Colonic mucosa (tissue), 4 donors: ENCODE measurements around the gene SRF. TPM values are rescaled to one million over a fixed set of nuclear protein-coding genes. Genes with fewer than 3 reads are reported as not detected.

Experiments used
- DNase-seq: peaks from one replicate; pipeline ENCODE4 v3.0.0-alpha.2; 2020
- H3K27ac ChIP-seq: fragments of 200-600 bp; one replicate; pipeline ENCODE4 v1.8.0; 2021
- H3K27me3 ChIP-seq: fragments of 200-600 bp; one replicate; pipeline ENCODE4 v1.8.0; 2021
- H3K36me3 ChIP-seq: fragments of 200-600 bp; one replicate; pipeline ENCODE4 v1.8.0; 2021
- H3K4me1 ChIP-seq: fragments of 200-600 bp; one replicate; pipeline ENCODE4 v1.8.0; 2021; ENCODE audit warnings: mild to moderate bottlenecking
- H3K4me3 ChIP-seq: fragments of 200-600 bp; one replicate; pipeline ENCODE4 v1.8.0; 2021
- H3K9ac ChIP-seq, 2 donors: one replicate each; pipeline ENCODE4 v1.7.0; 2013; ENCODE audit warnings: control low read depth in 2 of 2, low read depth in 2 of 2, low read length in 2 of 2
- H3K9me3 ChIP-seq: fragments of 200-600 bp; one replicate; pipeline ENCODE4 v1.8.0; 2021
- CTCF ChIP-seq: fragments of 200-600 bp; IDR thresholded peaks from one replicate; pipeline ENCODE4 v1.8.0; 2022; ENCODE audit warnings: antibody characterized with exemption, mild to moderate bottlenecking
- intact Hi-C: fragments of 100-400 bp; cut with DNase I; formaldehyde crosslinking; loops from one replicate; pipeline ENCODE4 v1.14.1; 2022
- total RNA-seq, 2 donors: library from RNA; stranded (reverse); fragmentation: NEBNext Ultra II Directional in 1 of 2; extraction: Animal tissue kit (Norgen Biotek cat#: 25700) in 1 of 2; gene quantifications; one replicate each; pipeline ENCODE4 v1.2.1, GENCODE V29; 2021
- donor health status: healthy.
- donor health status: DM: no; HTN: no; CAD: no.
- donor health status: DM: no; HTN: no; CAD: no.

SRF gene
- total RNA-seq, 2 donors from 2014 or later = 24.8 to 37.6 TPM

GRCh38 chr6:43207286-43207685 is 36.2 kb downstream of the SRF start:
- intact Hi-C loops = no loop called here
- no peaks in the 10 kb centered on the region for H3K36me3 ChIP-seq
- no peak overlapping the region for H3K9ac ChIP-seq
- H3K9me3 ChIP-seq = no peaks in the 10 kb centered on the region
- H3K4me3 ChIP-seq = no peak overlapping the region
- no peak for TF ChIP-seq CTCF
- H3K27ac ChIP-seq = no peak overlapping the region
- no peaks in the 10 kb centered on the region for H3K27me3 ChIP-seq
- DNase-seq = no peak
- H3K4me1 ChIP-seq = no peaks in the 10 kb centered on the region

GRCh38 chr6:43211955-43212354 is 40.9 kb downstream of the SRF start:
- H3K27ac ChIP-seq = no peak overlapping the region

GRCh38 chr6:43213431-43213830 is 42.4 kb downstream of the SRF start:
- no peaks in the 10 kb centered on the region for H3K36me3 ChIP-seq
- no peak for TF ChIP-seq CTCF
- H3K9ac ChIP-seq = no peak overlapping the region

More at GRCh38 chr6:43211955-43212354, 40.9 kb downstream of the SRF start:
- intact Hi-C loops = no loop called here
- no peak overlapping the region for H3K4me3 ChIP-seq
- H3K4me1 ChIP-seq = no peaks in the 10 kb centered on the region
- TF ChIP-seq CTCF = no peak
- DNase-seq = no peak
- no peak overlapping the region for H3K9ac ChIP-seq
- H3K36me3 ChIP-seq = no peaks in the 10 kb centered on the region
- H3K9me3 ChIP-seq = no peaks in the 10 kb centered on the region
- H3K27me3 ChIP-seq = no peaks in the 10 kb centered on the region

GRCh38 chr6:43215066-43215465 is 44.0 kb downstream of the SRF start:
- H3K4me1 ChIP-seq = no peaks in the 10 kb centered on the region
- H3K27ac ChIP-seq = no peak overlapping the region
- no peak for DNase-seq
- no peaks in the 10 kb centered on the region for H3K27me3 ChIP-seq
- intact Hi-C loops = no loop called here
- no peaks in the 10 kb centered on the region for H3K9me3 ChIP-seq
- no peaks in the 10 kb centered on the region for H3K36me3 ChIP-seq
- TF ChIP-seq CTCF = no peak
- H3K4me3 ChIP-seq = no peak overlapping the region
- no peak overlapping the region for H3K9ac ChIP-seq

More at GRCh38 chr6:43213431-43213830, 42.4 kb downstream of the SRF start:
- H3K27ac ChIP-seq = no peak overlapping the region
- H3K4me1 ChIP-seq = no peaks in the 10 kb centered on the region
- no peak for DNase-seq
- no peaks in the 10 kb centered on the region for H3K27me3 ChIP-seq
- H3K4me3 ChIP-seq = no peak overlapping the region
- H3K9me3 ChIP-seq = no peaks in the 10 kb centered on the region
- intact Hi-C loops = no loop called here

- DNase-seq = no peak
- TF ChIP-seq CTCF = no peak
- no peak overlapping the region for H3K9ac ChIP-seq
- no peaks in the 10 kb centered on the region for H3K4me1 ChIP-seq
- H3K4me3 ChIP-seq = no peak overlapping the region
- H3K9me3 ChIP-seq = no peaks in the 10 kb centered on the region
- no peak overlapping the region for H3K27ac ChIP-seq
- H3K36me3 ChIP-seq = no peaks in the 10 kb centered on the region
- H3K27me3 ChIP-seq = no peaks in the 10 kb centered on the region
- intact Hi-C loops = no loop called here
These were observed 45.1 kb downstream of the SRF start for GRCh38 chr6:43216200-43216599.

GRCh38 chr6:43217351-43217750 is 46.3 kb downstream of the SRF start:
- no peak overlapping the region for H3K9ac ChIP-seq
- no peaks in the 10 kb centered on the region for H3K27me3 ChIP-seq
- H3K9me3 ChIP-seq = no peaks in the 10 kb centered on the region
- no peak overlapping the region for H3K4me3 ChIP-seq
- H3K27ac ChIP-seq = no peak overlapping the region
- no peaks in the 10 kb centered on the region for H3K36me3 ChIP-seq
- no peak for TF ChIP-seq CTCF
- no peak for DNase-seq
- no peaks in the 10 kb centered on the region for H3K4me1 ChIP-seq
- intact Hi-C loops = no loop called here
